ENCODE measurements around the gene C1QTNF6. TPM values are rescaled to one million over a fixed set of nuclear protein-coding genes. Genes with fewer than 3 reads are reported as not detected.

Gene C1QTNF6
- total and polyA plus RNA-seq, 2 of the 8 experiments (the other 6 are each of a cell fraction or from before 2014, with no cell fraction given): 3.1 to 6.5 TPM

- Histone ChIP-seq H4K8ac (ENCODE audit: extremely low read depth, insufficient read depth, low read length) (no peak overlapping the region), H2AK5ac (ENCODE audit: low read depth, low read length) (no peak overlapping the region), H3K27me3 (replicated peaks in 1 of 4; ENCODE audit: control insufficient read depth in 3 of 4, extremely low read depth in 1 of 4, insufficient read depth in 3 of 4, low read length in 3 of 4) (no peaks in the 10 kb centered on the region), H3K79me1 (ENCODE audit: low read depth, low read length) (no peaks in the 10 kb centered on the region), H3K79me2 (ENCODE audit: control insufficient read depth in 1 of 2, insufficient read depth in 2 of 2, low read length in 2 of 2) (no peaks in the 10 kb centered on the region), H2BK5ac (ENCODE audit: low read depth, low read length) (no peak overlapping the region), H3K56ac (replicated peaks; ENCODE audit: insufficient read length, low read depth, low read length) (no peak overlapping the region), H4K20me1 (replicated peaks in 1 of 2; ENCODE audit: control insufficient read depth in 1 of 2, insufficient read depth in 2 of 2, low read length in 2 of 2) (peaks cover 0 to 4% of the 10 kb centered on the region in 2 experiments), H3K23me2 (ENCODE audit: low read depth, low read length) (peaks cover 5% of the 10 kb centered on the region), H3K14ac (ENCODE audit: insufficient read length) (no peak overlapping the region), H3K9me3 (ENCODE audit: insufficient read depth in 2 of 2, low read depth in 1 of 2, low read length in 1 of 2) (peaks cover 4 to 6% of the 10 kb centered on the region in 2 experiments; a peak in 3 of 4 replicates), H2BK15ac (ENCODE audit: low read length) (no peak overlapping the region), H4K91ac (replicated peaks; ENCODE audit: insufficient read length, low read length) (no peak overlapping the region), H3K4me3 (ENCODE audit: extremely low read depth in 1 of 4, insufficient read depth in 2 of 4, low read depth in 3 of 4, low read length in 4 of 4) (no peak overlapping the region), H2BK12ac (ENCODE audit: low read depth, low read length) (no peak overlapping the region), H2AFZ (ENCODE audit: low read length) (no peak overlapping the region), H2BK20ac (ENCODE audit: low read length) (no peak overlapping the region), H3K27ac (ENCODE audit: low read depth, low read length) (no peak overlapping the region), H4K5ac (ENCODE audit: insufficient read length, low read depth, low read length) (no peak overlapping the region), H3K4me2 (ENCODE audit: insufficient read depth in 1 of 2, low read depth in 2 of 2, low read length in 2 of 2) (no peak overlapping the region), H3K23ac (ENCODE audit: insufficient read length) (no peak overlapping the region), H3K18ac (ENCODE audit: extremely low read depth, low read length) (no peak overlapping the region), H2BK120ac (replicated peaks; ENCODE audit: low read depth, low read length) (no peak overlapping the region), H3K36me3 (ENCODE audit: control insufficient read depth in 2 of 4, insufficient read depth in 4 of 4, low read length in 3 of 4) (peaks cover 0 to 8% (median 0%) of the 10 kb centered on the region in 4 experiments; a peak in 2 of 8 replicates), H3K4ac (replicated peaks; ENCODE audit: insufficient read length, low read depth, low read length) (no peak overlapping the region), H3K9ac (replicated peaks in 1 of 4; ENCODE audit: extremely low read depth in 1 of 4, low read depth in 3 of 4, low read length in 3 of 4) (no peak overlapping the region), H3K4me1 (replicated peaks in 1 of 4; ENCODE audit: control insufficient read depth in 3 of 4, insufficient read depth in 4 of 4, low read length in 3 of 4) (peaks cover 2 to 14% (median 8%) of the 10 kb centered on the region in 4 experiments; a peak in 6 of 7 replicates)
- DNase-seq (ENCODE audit: low read depth in 1 of 2, low spot score in 2 of 2) (no peak), FAIRE-seq (no peak)
- POLR2A ChIA-PET (ENCODE audit: partially characterized antibody): no interaction called here
- CTCF ChIA-PET (ENCODE audit: partially characterized antibody): interaction anchor here (1.0 to 1.7 kb wide), 2 partner anchors 28 to 173 kb away, joined by 4 to 6 read pairs; no protein-coding TSS in a partner anchor
- WGBS, 2 experiments (ENCODE audit: extremely low coverage in 1 of 2, insufficient coverage in 1 of 2, insufficient read length in 1 of 2, insufficient replicate concordance in 2 of 2, low coverage in 1 of 2, low lambda C conversion rate in 2 of 2, missing lambda C conversion rate in 1 of 2): 90% methylated on average over 3 of the region's 3 CpGs; no CpG with 5 or more reads in 1 of the 2 experiments
- no peak for TF ChIP-seq POLR2A (IDR thresholded peaks at IDR 0.05; ENCODE audit: control extremely low read depth in 1 of 2, low read depth in 2 of 2, low read length in 2 of 2)
- no peak for TF ChIP-seq BRCA1 (IDR thresholded peaks at IDR 0.05; ENCODE audit: low read depth, low read length)
- no peak for TF ChIP-seq HDAC2 (IDR thresholded peaks at IDR 0.05; ENCODE audit: borderline replicate concordance in 1 of 2, low read depth in 2 of 2, low read length in 2 of 2)
- no peak for TF ChIP-seq TEAD4 (IDR thresholded peaks at IDR 0.05; ENCODE audit: low read depth, low read length)
- TF ChIP-seq SIN3A (conservative IDR thresholded peaks at IDR 0.05 in 1 of 2, IDR thresholded peaks at IDR 0.05 in 1 of 2; ENCODE audit: low read depth in 1 of 2, low read length in 2 of 2): no peak
- no peak for TF ChIP-seq KDM4A (IDR thresholded peaks at IDR 0.05; ENCODE audit: low read depth, low read length, severe bottlenecking)
- TF ChIP-seq CTCF (IDR thresholded peaks at IDR 0.05; ENCODE audit: control extremely low read depth in 1 of 3, insufficient read depth in 1 of 3, low read depth in 1 of 3, low read length in 3 of 3): no peak
- TF ChIP-seq NANOG (IDR thresholded peaks at IDR 0.05; ENCODE audit: insufficient read depth, low read depth, low read length, poor library complexity, severe bottlenecking): no peak
- no peak for TF ChIP-seq CBX8 (IDR thresholded peaks at IDR 0.05; ENCODE audit: borderline replicate concordance, low read depth, low read length)
- TF ChIP-seq MAX (IDR thresholded peaks at IDR 0.05): no peak
- TF ChIP-seq BACH1 (IDR thresholded peaks at IDR 0.05; ENCODE audit: low read length): no peak
Measured at GRCh38 chr22:37194750-37195149, 6.7 kb upstream of the C1QTNF6 start.

Data from H1 (cell line).